OCI-LY7 (cell line): ENCODE data around the gene TCEAL7. TPM values are rescaled to one million over a fixed set of nuclear protein-coding genes. Genes with fewer than 3 reads are reported as not detected.

Experiments used
- BruUV-seq: library from RNA; stranded (reverse); fragments of 400-500 nt; replicated peaks from 2 replicates; lab custom pipeline; 2021; lab: Mats Ljungman, UMichigan
- CTCF ChIA-PET: fragments of 300-600 bp; sonication (Branson Sonifier 250); formaldehyde crosslinking; loops from one replicate; lab custom pipeline; 2022; ENCODE audit warnings: antibody characterized with exemption; ENCODE audit not compliant: unreplicated experiment; lab: Charles Lee
- POLR2A ChIA-PET: fragments of 300-600 bp; sonication (Branson Sonifier 250); formaldehyde crosslinking; loops from one replicate; lab custom pipeline; 2022; ENCODE audit warnings: antibody characterized with exemption; lab: Charles Lee
- DNase-seq: peaks from one replicate; pipeline ENCODE4 v3.0.0-alpha.2; 2015; ENCODE audit warnings: low spot score
- H2AFZ ChIP-seq: fragments of 200-600 bp; sonication (generic), shearing (Covaris generic); 2 replicates; pipeline ENCODE4 v1.6.1; 2014; ENCODE audit warnings: mild to moderate bottlenecking, antibody characterized with exemption, low read length, moderate library complexity
- H3K27ac ChIP-seq: fragments of 200-600 bp; sonication (generic); 2 replicates; pipeline ENCODE4 v1.5.1; 2014; ENCODE audit warnings: mixed run types, low read depth, mild to moderate bottlenecking, moderate library complexity, low read length, inconsistent platforms; ENCODE audit not compliant: poor library complexity, severe bottlenecking
- H3K36me3 ChIP-seq: fragments of 200-600 bp; sonication (generic); 2 replicates; pipeline ENCODE4 v1.6.1; 2014; ENCODE audit warnings: mild to moderate bottlenecking, antibody characterized with exemption, low read length, moderate library complexity, mixed read lengths; ENCODE audit not compliant: insufficient read depth
- H3K4me1 ChIP-seq: fragments of 200-600 bp; sonication (generic); 2 replicates; pipeline ENCODE4 v1.5.1; 2014; ENCODE audit warnings: mild to moderate bottlenecking, low read length; ENCODE audit not compliant: insufficient read depth, poor library complexity, severe bottlenecking
- H3K4me2 ChIP-seq: fragments of 200-600 bp; sonication (generic); 2 replicates; pipeline ENCODE4 v1.6.1; 2014; ENCODE audit warnings: mild to moderate bottlenecking, low read length
- H3K4me3 ChIP-seq: fragments of 200-600 bp; sonication (generic); 2 replicates; pipeline ENCODE4 v1.5.1; 2014; ENCODE audit warnings: mild to moderate bottlenecking, low read depth, low read length; ENCODE audit not compliant: poor library complexity, severe bottlenecking
- H3K79me2 ChIP-seq: fragments of 200-600 bp; sonication (generic); 2 replicates; pipeline ENCODE4 v1.6.1; 2016; ENCODE audit warnings: low read depth, mild to moderate bottlenecking, low read length, moderate library complexity, mixed read lengths; ENCODE audit not compliant: insufficient read depth
- H3K9me2 ChIP-seq: fragments of 200-600 bp; sonication (generic); 2 replicates; pipeline ENCODE4 v1.6.1; 2016; ENCODE audit warnings: mild to moderate bottlenecking, low read length, mixed read lengths; ENCODE audit not compliant: insufficient read depth
- H3K9me3 ChIP-seq: fragments of 200-600 bp; sonication (generic); 2 replicates; pipeline ENCODE4 v1.6.1; 2014; ENCODE audit warnings: mild to moderate bottlenecking, mixed run types, low read length, mixed read lengths
- H4K20me1 ChIP-seq: fragments of 200-600 bp; sonication (generic); 2 replicates; pipeline ENCODE4 v1.6.1; 2014; ENCODE audit warnings: mild to moderate bottlenecking, antibody characterized with exemption, low read length, moderate library complexity, mixed read lengths; ENCODE audit not compliant: insufficient read depth
- CTCF ChIP-seq: fragments of 200-600 bp; sonication (generic); conservative IDR thresholded peaks from 2 replicates; pipeline ENCODE4 v1.5.1; 2014; ENCODE audit warnings: mild to moderate bottlenecking, antibody characterized with exemption, low read length, moderate library complexity, mixed read lengths
- EZH2phosphoT487 ChIP-seq: fragments of 200-600 bp; sonication (generic); IDR thresholded peaks from 2 replicates; pipeline ENCODE4 v1.6.1; 2018; ENCODE audit warnings: low read depth, borderline replicate concordance, mild to moderate bottlenecking, mixed run types, antibody characterized with exemption, low read length, moderate library complexity, mixed read lengths
- intact Hi-C: fragments of 100-400 bp; cut with micrococcal nuclease; formaldehyde crosslinking; loops from one replicate; pipeline ENCODE4 v1.10.0; 2022; ENCODE audit not compliant: unreplicated experiment
- total RNA-seq, 2 experiments: library from RNA; depleted of rRNA in 1 of 2; stranded (reverse); fragments of >200 nt in 1 of 2; shearing (Covaris generic) in 1 of 2; gene quantifications; 2 replicates each; pipeline ENCODE4 v1.2.3, GENCODE V29; 2014 to 2022

The TCEAL7 gene
- total RNA-seq, 2 experiments from 2014 or later = not detected

GRCh38 chrX:103367502-103367901 is 37.5 kb downstream of the TCEAL7 start:
- Histone ChIP-seq H3K4me2 (no peak overlapping the region), H2AFZ (no peak overlapping the region), H3K27ac (no peak overlapping the region), H3K4me3 (no peak overlapping the region), H3K4me1 (no peaks in the 10 kb centered on the region), H3K36me3 (no peaks in the 10 kb centered on the region), H3K79me2 (no peaks in the 10 kb centered on the region), H4K20me1 (no peaks in the 10 kb centered on the region), H3K9me2 (no peaks in the 10 kb centered on the region), H3K9me3 (no peaks in the 10 kb centered on the region)
- ChIA-PET POLR2A (no interaction called here), CTCF (no interaction called here)
- intact Hi-C loops = no loop called here
- DNase-seq = no peak
- TF ChIP-seq EZH2phosphoT487 (no peak), CTCF (no peak)
- no TSS peak for BruUV-seq

GRCh38 chrX:103369479-103369878 is 39.4 kb downstream of the TCEAL7 start:
- H3K4me2 ChIP-seq = no peak overlapping the region
- no TSS peak for BruUV-seq
- no peak for DNase-seq
- no peaks in the 10 kb centered on the region for H3K4me1 ChIP-seq
- H3K79me2 ChIP-seq = no peaks in the 10 kb centered on the region
- H3K36me3 ChIP-seq = no peaks in the 10 kb centered on the region
- ChIA-PET POLR2A (no interaction called here), CTCF (no interaction called here)
- no peak overlapping the region for H2AFZ ChIP-seq
- no peaks in the 10 kb centered on the region for H3K9me3 ChIP-seq
- H3K27ac ChIP-seq = no peak overlapping the region
- H3K4me3 ChIP-seq = no peak overlapping the region
- no peaks in the 10 kb centered on the region for H3K9me2 ChIP-seq
- no peak for TF ChIP-seq CTCF
- no peaks in the 10 kb centered on the region for H4K20me1 ChIP-seq
- intact Hi-C loops = no loop called here

GRCh38 chrX:103372886-103373285 is 42.8 kb downstream of the TCEAL7 start:
- no peak overlapping the region for H3K4me3 ChIP-seq
- ChIA-PET POLR2A (no interaction called here), CTCF (no interaction called here)
- no TSS peak for BruUV-seq
- no peaks in the 10 kb centered on the region for H3K79me2 ChIP-seq
- TF ChIP-seq EZH2phosphoT487 = no peak
- TF ChIP-seq CTCF = no peak
- H2AFZ ChIP-seq = no peak overlapping the region
- no peak overlapping the region for H3K4me2 ChIP-seq
- no peaks in the 10 kb centered on the region for H3K9me3 ChIP-seq
- no peaks in the 10 kb centered on the region for H4K20me1 ChIP-seq
- intact Hi-C loops = no loop called here
- no peaks in the 10 kb centered on the region for H3K36me3 ChIP-seq
- H3K9me2 ChIP-seq = no peaks in the 10 kb centered on the region
- H3K27ac ChIP-seq = no peak overlapping the region
- no peaks in the 10 kb centered on the region for H3K4me1 ChIP-seq
- DNase-seq = no peak
